IMR-90 (cell line): ENCODE data around the gene RAPSN.
A peak's percentile ranks its signal among the peaks of the same experiment; 100 is the strongest.

ENCODE experiments used
- CEBPB ChIP-seq: IDR thresholded peaks from 2 replicates; pipeline ENCODE4 v1.6.1; 2012; ENCODE audit warnings: low read depth, low read length, improper control_type of control experiment
- POLR2A ChIP-seq: IDR thresholded peaks from 2 replicates; pipeline ENCODE4 v1.6.1; 2012; ENCODE audit warnings: mild to moderate bottlenecking, low read depth, low read length
- RAD21 ChIP-seq: IDR thresholded peaks from 2 replicates; pipeline ENCODE4 v1.6.1; 2012; ENCODE audit warnings: low read length, improper control_type of control experiment
- RCOR1 ChIP-seq: IDR thresholded peaks from 2 replicates; pipeline ENCODE4 v1.6.1; 2012; ENCODE audit warnings: mild to moderate bottlenecking, low read length, improper control_type of control experiment; ENCODE audit not compliant: insufficient replicate concordance
- RFX5 ChIP-seq: IDR thresholded peaks from 2 replicates; pipeline ENCODE4 v1.8.0; 2012; ENCODE audit warnings: low read depth, mild to moderate bottlenecking, low read length, moderate library complexity
- SMC3 ChIP-seq: fragments of 150-350 bp; IDR thresholded peaks from 2 replicates; pipeline ENCODE4 v1.6.1; 2016; ENCODE audit warnings: low read depth, mild to moderate bottlenecking, antibody characterized with exemption, low read length, moderate library complexity
- TF ChIP-seq, protein P1 (sequence below): conservative IDR thresholded peaks from 2 replicates; pipeline ENCODE4 v1.5.1; 2012; ENCODE audit warnings: mild to moderate bottlenecking, low read depth, low read length, improper control_type of control experiment

DNA sequence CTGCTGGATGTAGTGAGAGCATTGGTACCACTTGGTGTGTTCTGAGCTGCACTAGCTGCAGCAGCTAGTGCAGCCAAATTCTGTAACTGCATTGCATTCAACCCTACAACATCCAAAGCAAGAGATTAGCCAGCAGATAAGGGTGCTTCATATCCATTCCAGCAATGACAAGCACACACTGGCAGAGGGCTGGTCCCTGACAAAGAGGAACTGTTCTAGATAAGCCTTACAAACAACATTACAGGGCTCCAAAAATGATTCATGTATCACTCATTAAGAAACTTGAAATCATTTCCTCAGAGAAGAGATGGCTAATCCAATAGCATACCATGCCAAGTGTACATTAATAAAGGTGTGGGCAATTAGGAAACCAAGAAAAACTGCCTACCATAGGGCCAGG is 28.4 kb upstream of the RAPSN start:
- TF ChIP-seq POLR2A: no peak
- no peak for TF ChIP-seq RFX5
- peak; percentile 2; the same call in 1 of the 2 replicates for TF ChIP-seq SMC3
- TF ChIP-seq, protein P1, sequence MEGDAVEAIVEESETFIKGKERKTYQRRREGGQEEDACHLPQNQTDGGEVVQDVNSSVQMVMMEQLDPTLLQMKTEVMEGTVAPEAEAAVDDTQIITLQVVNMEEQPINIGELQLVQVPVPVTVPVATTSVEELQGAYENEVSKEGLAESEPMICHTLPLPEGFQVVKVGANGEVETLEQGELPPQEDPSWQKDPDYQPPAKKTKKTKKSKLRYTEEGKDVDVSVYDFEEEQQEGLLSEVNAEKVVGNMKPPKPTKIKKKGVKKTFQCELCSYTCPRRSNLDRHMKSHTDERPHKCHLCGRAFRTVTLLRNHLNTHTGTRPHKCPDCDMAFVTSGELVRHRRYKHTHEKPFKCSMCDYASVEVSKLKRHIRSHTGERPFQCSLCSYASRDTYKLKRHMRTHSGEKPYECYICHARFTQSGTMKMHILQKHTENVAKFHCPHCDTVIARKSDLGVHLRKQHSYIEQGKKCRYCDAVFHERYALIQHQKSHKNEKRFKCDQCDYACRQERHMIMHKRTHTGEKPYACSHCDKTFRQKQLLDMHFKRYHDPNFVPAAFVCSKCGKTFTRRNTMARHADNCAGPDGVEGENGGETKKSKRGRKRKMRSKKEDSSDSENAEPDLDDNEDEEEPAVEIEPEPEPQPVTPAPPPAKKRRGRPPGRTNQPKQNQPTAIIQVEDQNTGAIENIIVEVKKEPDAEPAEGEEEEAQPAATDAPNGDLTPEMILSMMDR: no peak
- no peak for TF ChIP-seq CEBPB
- no peak for TF ChIP-seq RCOR1
- TF ChIP-seq RAD21: no peak
